Lower leg skin (tissue), 4 donors: Measurements from ENCODE around the gene MMP10. TPM values are rescaled to one million over a fixed set of nuclear protein-coding genes. Genes with fewer than 3 reads are reported as not detected.

Source experiments
- DNase-seq, 2 donors: peaks; one replicate each; pipeline ENCODE4 v3.0.0-alpha.2; 2019; ENCODE audit warnings: low spot score in 2 of 2
- H3K4me3 ChIP-seq: fragments of 200-600 bp; sonication (generic); 2 replicates; pipeline ENCODE4 v1.5.1; 2017; ENCODE audit warnings: mild to moderate bottlenecking, low read depth; ENCODE audit not compliant: poor library complexity, severe bottlenecking
- CTCF ChIP-seq, 3 donors: fragments of 450-650 bp; IDR thresholded peaks; one replicate each; pipeline ENCODE4 v1.5.1; 2016; ENCODE audit warnings: antibody characterized with exemption in 3 of 3, mild to moderate bottlenecking in 3 of 3, moderate library complexity in 2 of 3
- POLR2A ChIP-seq, 2 donors: fragments of 450-650 bp; IDR thresholded peaks; one replicate each; pipeline ENCODE4 v1.6.1; 2016 to 2017; ENCODE audit warnings: antibody characterized with exemption in 2 of 2, mild to moderate bottlenecking in 1 of 2, moderate library complexity in 1 of 2
- WGBS, 2 donors: methylation state at CpG; one replicate each; pipeline ENCODE4 v1.1.5; 2018; 5-methylcytosine and 5-hydroxymethylcytosine counted together
- intact Hi-C: fragments of 100-400 bp; cut with DNase I; formaldehyde crosslinking; loops from one replicate; pipeline ENCODE4 v1.15.0; 2023; ENCODE audit warnings: low total_unique reads
- total RNA-seq, 4 donors: library from RNA; depleted of rRNA; stranded (reverse); fragments of >200 nt; gene quantifications; one replicate each; pipeline ENCODE4 v1.1.0, GENCODE V29; 2016

Gene MMP10
- total RNA-seq, 4 donors from 2014 or later, result not detected

GRCh38 chr11:102810950-102811660, 30.7 kb upstream of the MMP10 start:
- WGBS, 2 donors, result 6 to 7% methylated on average over 3 of the region's 3 CpGs

GRCh38 chr11:102809971-102810370, 29.5 kb upstream of the MMP10 start:
- TF ChIP-seq CTCF (IDR thresholded peaks at IDR 0.05) (no peak), POLR2A (IDR thresholded peaks at IDR 0.05) (no peak)
- intact Hi-C loops, result no loop called here
- DNase-seq, result no peak
- 77 to 94% methylated on average over 2 of the region's 2 CpGs for WGBS, 2 donors
- H3K4me3 ChIP-seq, result no peak overlapping the region

More at GRCh38 chr11:102810950-102811660, 30.7 kb upstream of the MMP10 start:
- H3K4me3 ChIP-seq, result no peak overlapping the region
- DNase-seq, result no peak
- TF ChIP-seq CTCF (IDR thresholded peaks at IDR 0.05) (no peak), POLR2A (IDR thresholded peaks at IDR 0.05) (no peak)
- intact Hi-C loops, result no loop called here

- intact Hi-C loops, result no loop called here
- TF ChIP-seq POLR2A (IDR thresholded peaks at IDR 0.05), result no peak
- no peak for TF ChIP-seq CTCF (IDR thresholded peaks at IDR 0.05)
- WGBS, 2 donors, result 83 to 84% methylated on average over 16 to 19 of the region's 19 CpGs
- H3K4me3 ChIP-seq, result no peak overlapping the region
- no peak for DNase-seq
Observed at GRCh38 chr11:102807921-102808320, 27.5 kb upstream of the MMP10 start.

GRCh38 chr11:102806296-102806695, 25.9 kb upstream of the MMP10 start:
- no peak for DNase-seq
- no peak overlapping the region for H3K4me3 ChIP-seq
- TF ChIP-seq CTCF (IDR thresholded peaks at IDR 0.05), result no peak
- WGBS, 2 donors, result 68 to 79% methylated on average over 3 of the region's 3 CpGs
- intact Hi-C loops, result no loop called here

GRCh38 chr11:102802341-102802740, 21.9 kb upstream of the MMP10 start:
- peak in 1 of 2 donors; percentile 37 for DNase-seq
- WGBS, 2 donors, result 17 to 18% methylated on average over 2 of the region's 2 CpGs
- no peak overlapping the region for H3K4me3 ChIP-seq
- intact Hi-C loops, result no loop called here
- TF ChIP-seq CTCF (IDR thresholded peaks at IDR 0.05) (no peak), POLR2A (IDR thresholded peaks at IDR 0.05) (no peak)

GRCh38 chr11:102800767-102801166, 20.3 kb upstream of the MMP10 start:
- 61 to 78% methylated on average over 4 of the region's 4 CpGs for WGBS, 2 donors
- no peak overlapping the region for H3K4me3 ChIP-seq
- TF ChIP-seq CTCF (IDR thresholded peaks at IDR 0.05), result no peak
- TF ChIP-seq POLR2A (IDR thresholded peaks at IDR 0.05), result no peak
- peak in 1 of 2 donors; percentile 35 for DNase-seq
- intact Hi-C loops, result no loop called here
